H9 (cell line): ENCODE results near the gene PON1. TPM values are rescaled to one million over a fixed set of nuclear protein-coding genes. Genes with fewer than 3 reads are reported as not detected.

ENCODE experiments used
- DNase-seq: peaks from one replicate; pipeline ENCODE4 v3.0.0-alpha.2; 2017
- H2AFZ ChIP-seq: one replicate; pipeline ENCODE4 v1.6.1; 2013; ENCODE audit warnings: mild to moderate bottlenecking, low read length, control low read depth, moderate library complexity
- H2AK5ac ChIP-seq: 2 replicates; pipeline ENCODE4 v1.6.1; 2013; ENCODE audit warnings: low read length, control low read depth, mixed read lengths; ENCODE audit not compliant: insufficient read length
- H2BK120ac ChIP-seq: one replicate; pipeline ENCODE4 v1.6.1; 2013; ENCODE audit warnings: low read depth, mild to moderate bottlenecking, low read length, control low read depth, inconsistent platforms; ENCODE audit not compliant: poor library complexity, severe bottlenecking
- H2BK12ac ChIP-seq: 2 replicates; pipeline ENCODE4 v1.6.1; 2013; ENCODE audit warnings: low read length, control low read depth, mixed read lengths, low read depth; ENCODE audit not compliant: insufficient read length
- H2BK15ac ChIP-seq: 2 replicates; pipeline ENCODE4 v1.6.1; 2013; ENCODE audit warnings: low read depth, low read length, control low read depth
- H2BK20ac ChIP-seq: one replicate; pipeline ENCODE4 v1.6.1; 2013; ENCODE audit warnings: low read depth, mild to moderate bottlenecking, low read length, control low read depth, inconsistent platforms; ENCODE audit not compliant: poor library complexity, severe bottlenecking
- H2BK5ac ChIP-seq: 2 replicates; pipeline ENCODE4 v1.6.1; 2013; ENCODE audit warnings: low read length, control low read depth, mixed read lengths; ENCODE audit not compliant: insufficient read length
- H3K14ac ChIP-seq: 2 replicates; pipeline ENCODE4 v1.6.1; 2013; ENCODE audit warnings: low read length, control low read depth; ENCODE audit not compliant: insufficient read depth
- H3K18ac ChIP-seq: 2 replicates; pipeline ENCODE4 v1.6.1; 2013; ENCODE audit warnings: low read depth, mild to moderate bottlenecking, mixed read lengths, low read length, control low read depth; ENCODE audit not compliant: insufficient read length
- H3K23ac ChIP-seq: 2 replicates; pipeline ENCODE4 v1.6.1; 2013; ENCODE audit warnings: low read length, control low read depth, mixed read lengths, low read depth; ENCODE audit not compliant: insufficient read length
- H3K23me2 ChIP-seq: 2 replicates; pipeline ENCODE4 v1.6.1; 2013; ENCODE audit warnings: low read depth, mild to moderate bottlenecking, mixed read lengths, low read length, control low read depth; ENCODE audit not compliant: insufficient read length, poor library complexity, severe bottlenecking
- H3K27ac ChIP-seq: 2 replicates; pipeline ENCODE4 v1.5.1; 2013; ENCODE audit warnings: low read length, control low read depth, mixed read lengths, low read depth; ENCODE audit not compliant: insufficient read length
- H3K27me3 ChIP-seq: 2 replicates; pipeline ENCODE4 v1.6.1; 2013; ENCODE audit warnings: low read length, control low read depth, inconsistent platforms; ENCODE audit not compliant: insufficient read depth
- H3K4ac ChIP-seq: 2 replicates; pipeline ENCODE4 v1.6.1; 2013; ENCODE audit warnings: low read depth, mild to moderate bottlenecking, control low read depth, inconsistent platforms, low read length, moderate library complexity
- H3K4me1 ChIP-seq: 2 replicates; pipeline ENCODE4 v1.6.1; 2013; ENCODE audit warnings: low read length, control low read depth, inconsistent platforms; ENCODE audit not compliant: insufficient read depth
- H3K4me2 ChIP-seq: 2 replicates; pipeline ENCODE4 v1.6.1; 2013; ENCODE audit warnings: low read length, control low read depth, mixed read lengths; ENCODE audit not compliant: insufficient read length, insufficient read depth
- H3K56ac ChIP-seq: 2 replicates; pipeline ENCODE4 v1.6.1; 2013; ENCODE audit warnings: low read depth, mild to moderate bottlenecking, mixed read lengths, low read length, control low read depth; ENCODE audit not compliant: insufficient read length
- H3K79me1 ChIP-seq: 2 replicates; pipeline ENCODE4 v1.6.1; 2013; ENCODE audit warnings: low read depth, mild to moderate bottlenecking, moderate library complexity, low read length, control low read depth, inconsistent platforms; ENCODE audit not compliant: insufficient read depth, poor library complexity, severe bottlenecking
- H3K79me2 ChIP-seq: 2 replicates; pipeline ENCODE4 v1.6.1; 2013; ENCODE audit warnings: low read length, control low read depth, inconsistent platforms; ENCODE audit not compliant: insufficient read depth
- H3K9ac ChIP-seq: 2 replicates; pipeline ENCODE4 v1.6.1; 2013; ENCODE audit warnings: low read length, control low read depth, mixed read lengths; ENCODE audit not compliant: insufficient read length; ENCODE audit errors: extremely low read depth
- H3K9me3 ChIP-seq: one replicate; pipeline ENCODE4 v1.6.1; 2013; ENCODE audit warnings: low read depth, low read length, inconsistent platforms; ENCODE audit not compliant: control insufficient read depth
- H3T11ph ChIP-seq: one replicate; pipeline ENCODE4 v1.6.1; 2013; ENCODE audit warnings: mild to moderate bottlenecking, low read length, control low read depth, inconsistent platforms
- H4K20me1 ChIP-seq: one replicate; pipeline ENCODE4 v1.6.1; 2013; ENCODE audit not compliant: control insufficient read depth, insufficient read length, insufficient read depth
- H4K5ac ChIP-seq: 2 replicates; pipeline ENCODE4 v1.6.1; 2013; ENCODE audit warnings: low read depth, mild to moderate bottlenecking, mixed read lengths, low read length, control low read depth; ENCODE audit not compliant: insufficient read length
- H4K8ac ChIP-seq: replicated peaks from 2 replicates; pipeline ENCODE4 v1.6.1; 2013; ENCODE audit warnings: low read length, control low read depth, mixed read lengths, low read depth; ENCODE audit not compliant: insufficient read length
- H4K91ac ChIP-seq: 2 replicates; pipeline ENCODE4 v1.6.1; 2013; ENCODE audit warnings: low read depth, mild to moderate bottlenecking, moderate library complexity, mixed read lengths, low read length, control low read depth; ENCODE audit not compliant: insufficient read length
- H3K27ac Mint-ChIP-seq, 3 experiments: 2 replicates in 2 of 3; 3 replicates in 1 of 3; pipeline ENCODE4 v1.8.0; 2020 to 2021; ENCODE audit warnings: mixed read lengths in 3 of 3, mild to moderate bottlenecking in 1 of 3, moderate library complexity in 1 of 3
- H3K27me3 Mint-ChIP-seq: 2 replicates; pipeline ENCODE4 v1.8.0; 2021; ENCODE audit warnings: low read depth, mild to moderate bottlenecking, moderate library complexity, mixed read lengths
- H3K36me3 Mint-ChIP-seq, 3 experiments: 2 replicates in 2 of 3; 3 replicates in 1 of 3; pipeline ENCODE4 v1.8.0; 2020 to 2021; ENCODE audit warnings: low read depth in 3 of 3, mixed read lengths in 3 of 3; ENCODE audit not compliant: insufficient read depth in 1 of 3
- H3K4me1 Mint-ChIP-seq, 2 experiments: 2 replicates each; pipeline ENCODE4 v1.8.0; 2020; ENCODE audit warnings: mixed read lengths in 2 of 2
- H3K4me3 Mint-ChIP-seq, 2 experiments: 2 replicates in 1 of 2; 3 replicates in 1 of 2; pipeline ENCODE4 v1.8.0; 2020 to 2021; ENCODE audit warnings: mild to moderate bottlenecking in 2 of 2, mixed read lengths in 2 of 2, moderate library complexity in 1 of 2
- H3K9me3 Mint-ChIP-seq, 2 experiments: 2 replicates in 1 of 2; 3 replicates in 1 of 2; pipeline ENCODE4 v1.8.0; 2020; ENCODE audit warnings: mild to moderate bottlenecking in 2 of 2, mixed read lengths in 2 of 2, moderate library complexity in 1 of 2
- CTCF ChIP-seq: fragments of 200-600 bp; sonication (generic); conservative IDR thresholded peaks from 3 replicates; pipeline ENCODE4 v1.8.0; 2021; ENCODE audit warnings: antibody characterized with exemption, mild to moderate bottlenecking
- WGBS: extraction: QIAGEN DNeasy Blood & Tissue Kit; methylation state at CpG from one replicate; pipeline ENCODE4 v1.1.7; 2013; ENCODE audit warnings: missing lambda C conversion rate, low lambda C conversion rate, mixed read lengths; ENCODE audit not compliant: insufficient read length; ENCODE audit errors: extremely low coverage; 5-methylcytosine and 5-hydroxymethylcytosine counted together
- total RNA-seq: library from RNA; stranded (reverse); gene quantifications from 2 replicates; pipeline ENCODE4 v1.2.1, GENCODE V29; 2021

Gene PON1
- total RNA-seq, 1 experiment from 2014 or later: 0.90 TPM

- peaks cover 0 to 3% of the 10 kb centered on the region in 2 experiments; a peak in 1 of 5 replicates for H3K9me3 Mint-ChIP-seq
- no peak for TF ChIP-seq CTCF
- no peak overlapping the region for H3K4me2 ChIP-seq
- no peak overlapping the region for H2BK120ac ChIP-seq
- peaks cover 16 to 18% of the 10 kb centered on the region in 2 experiments for H3K4me1 Mint-ChIP-seq
- no peak overlapping the region for H2BK12ac ChIP-seq
- no peaks in the 10 kb centered on the region for H3K27me3 Mint-ChIP-seq
- no peak overlapping the region for H4K8ac ChIP-seq
- no peaks in the 10 kb centered on the region for H4K20me1 ChIP-seq
- H4K91ac ChIP-seq: no peak overlapping the region
- H3T11ph ChIP-seq: no peak overlapping the region
- no peaks in the 10 kb centered on the region for H3K79me2 ChIP-seq
- no peak overlapping the region for H2BK20ac ChIP-seq
- H2AK5ac ChIP-seq: no peak overlapping the region
- peaks cover 0 to 1% (median 0%) of the 10 kb centered on the region in 3 experiments; a peak in 1 of 7 replicates for H3K36me3 Mint-ChIP-seq
- no peak overlapping the region for H3K4me3 Mint-ChIP-seq
- no peaks in the 10 kb centered on the region for H3K9me3 ChIP-seq
- H3K9ac ChIP-seq: no peak overlapping the region
- no peak overlapping the region for H3K27ac Mint-ChIP-seq
- H3K23me2 ChIP-seq: no peaks in the 10 kb centered on the region
- WGBS: no CpG with 5 or more reads among the region's 3 CpGs
- H2AFZ ChIP-seq: no peak overlapping the region
- no peak overlapping the region for H2BK5ac ChIP-seq
- H3K4me1 ChIP-seq: peaks cover 9% of the 10 kb centered on the region
- H2BK15ac ChIP-seq: no peak overlapping the region
- no peak overlapping the region for H3K23ac ChIP-seq
- no peak overlapping the region for H3K27ac ChIP-seq
- no peak overlapping the region for H3K14ac ChIP-seq
- no peak overlapping the region for H3K56ac ChIP-seq
- no peak overlapping the region for H3K4ac ChIP-seq
- no peaks in the 10 kb centered on the region for H3K27me3 ChIP-seq
- H3K18ac ChIP-seq: no peak overlapping the region
- no peak overlapping the region for H4K5ac ChIP-seq
- DNase-seq: no peak
- no peaks in the 10 kb centered on the region for H3K79me1 ChIP-seq
Observed at GRCh38 chr7:95342029-95342428, 17.7 kb upstream of the PON1 start.
